GM12878 (cell line): ENCODE data around the gene RAB3IL1. TPM values are rescaled to one million over a fixed set of nuclear protein-coding genes. Genes with fewer than 3 reads are reported as not detected.
A peak's percentile ranks its signal among the peaks of the same experiment; 100 is the strongest.

Experiments used
- ATAC-seq: fragments of 200-7000 bp; cut with Tn5 transposase; 3 replicates; pipeline ENCODE4 v1.9.1; 2020; ENCODE audit warnings: mild to moderate bottlenecking, moderate library complexity
- BruUV-seq: library from RNA; stranded (reverse); fragments of 400-500 nt; replicated peaks from 2 replicates; lab custom pipeline; 2021; lab: Mats Ljungman, UMichigan
- CTCF ChIA-PET: fragments of 300-600 bp; sonication (Branson Sonifier 250); formaldehyde crosslinking; extraction: SDS; loops from one replicate; lab custom pipeline; 2021; ENCODE audit warnings: inconsistent platforms; lab: Yijun Ruan, JAX
- POLR2A ChIA-PET: fragments of 350-600 bp; formaldehyde crosslinking; extraction: SDS; loops from one replicate; lab custom pipeline; 2021; ENCODE audit warnings: inconsistent platforms; lab: Charles Lee
- RAD21 ChIA-PET: fragments of 300-600 bp; sonication (Branson Sonifier 250); formaldehyde crosslinking; loops from one replicate; lab custom pipeline; 2023; ENCODE audit warnings: antibody characterized with exemption; ENCODE audit not compliant: unreplicated experiment; lab: Charles Lee
- SMC1A ChIA-PET: fragments of 300-600 bp; sonication (Branson Sonifier 250); formaldehyde crosslinking; loops from one replicate; lab custom pipeline; 2023; ENCODE audit not compliant: unreplicated experiment, uncharacterized antibody; lab: Charles Lee
- DNase-seq: peaks from one replicate; pipeline ENCODE4 v3.0.0-alpha.2; 2011; ENCODE audit warnings: low read depth, low spot score
- FAIRE-seq: peaks from 3 replicates; lab custom pipeline; 2011; peaks lifted over from hg19 to GRCh38; lab: Jason Lieb, UNC
- H2AFZ ChIP-seq: 2 replicates; pipeline ENCODE4 v1.6.0; 2011; ENCODE audit warnings: low read depth, low read length, control low read depth; ENCODE audit not compliant: control insufficient read depth
- H3K27ac ChIP-seq: 2 replicates; pipeline ENCODE4 v1.5.1; 2011; ENCODE audit warnings: control low read depth; ENCODE audit not compliant: control insufficient read depth, insufficient read depth
- H3K27me3 ChIP-seq, 2 experiments: replicated peaks in 1 of 2; 2 replicates each; pipeline versions ENCODE4 v1.6.0 to v1.6.1; 2011; ENCODE audit warnings: low read length in 1 of 2; ENCODE audit not compliant: control insufficient read depth in 2 of 2, insufficient read depth in 2 of 2
- H3K36me3 ChIP-seq, 2 experiments: 2 replicates each; pipeline ENCODE4 v1.5.1; 2011; ENCODE audit warnings: low read length in 1 of 2; ENCODE audit not compliant: control insufficient read depth in 2 of 2, insufficient read depth in 2 of 2
- H3K4me1 ChIP-seq: 2 replicates; pipeline ENCODE4 v1.6.1; 2011; ENCODE audit warnings: mild to moderate bottlenecking, low read length, moderate library complexity, mixed read lengths; ENCODE audit not compliant: control insufficient read depth, insufficient read depth
- H3K4me2 ChIP-seq: 2 replicates; pipeline ENCODE4 v1.6.0; 2011; ENCODE audit warnings: control low read depth; ENCODE audit not compliant: control insufficient read depth, insufficient read depth
- H3K4me3 ChIP-seq: fragments of 200-600 bp; sonication (generic); 2 replicates; pipeline ENCODE4 v1.5.1; 2016
- H3K79me2 ChIP-seq: 2 replicates; pipeline ENCODE4 v1.6.0; 2011; ENCODE audit warnings: low read length; ENCODE audit not compliant: control insufficient read depth, insufficient read depth
- H3K9ac ChIP-seq: 2 replicates; pipeline ENCODE4 v1.8.0; 2011; ENCODE audit warnings: low read length, control low read depth, mixed read lengths; ENCODE audit not compliant: control insufficient read depth, insufficient read depth
- H3K9me3 ChIP-seq: replicated peaks from 3 replicates; pipeline ENCODE4 v1.5.1; 2011; ENCODE audit warnings: mild to moderate bottlenecking, low read length; ENCODE audit not compliant: control insufficient read depth, insufficient read depth
- H4K20me1 ChIP-seq: 2 replicates; pipeline ENCODE4 v1.6.0; 2011; ENCODE audit not compliant: control insufficient read depth, insufficient read depth
- EP300 ChIP-seq, 2 experiments: fragments of 150-350 bp in 1 of 2; IDR thresholded peaks; 2 replicates each; pipeline ENCODE4 v1.6.1; 2011 to 2012; ENCODE audit warnings: low read depth in 2 of 2, low read length in 2 of 2, borderline replicate concordance in 1 of 2, improper control_type of control experiment in 1 of 2, inconsistent platforms in 1 of 2; ENCODE audit not compliant: control insufficient read depth in 1 of 2
- KLF5 ChIP-seq: fragments of 450-650 bp; IDR thresholded peaks from 2 replicates; pipeline ENCODE4 v1.6.1; 2014; ENCODE audit warnings: mild to moderate bottlenecking; ENCODE audit not compliant: partially characterized antibody
- LARP7 ChIP-seq: fragments of 450-650 bp; IDR thresholded peaks from 2 replicates; pipeline ENCODE4 v1.6.1; 2017; ENCODE audit warnings: mild to moderate bottlenecking
- MTA3 ChIP-seq: IDR thresholded peaks from 2 replicates; pipeline ENCODE4 v1.6.1; 2012; ENCODE audit warnings: low read length, inconsistent platforms, borderline replicate concordance
- PML ChIP-seq: IDR thresholded peaks from 2 replicates; pipeline ENCODE4 v1.6.1; 2012; ENCODE audit warnings: low read length, inconsistent platforms
- WGBS: methylation state at CpG from one replicate; pipeline ENCODE4 v1.1.6; 2016; ENCODE audit warnings: low lambda C conversion rate; ENCODE audit not compliant: insufficient replicate concordance, insufficient coverage; ENCODE audit errors: missing lambda C conversion rate; 5-methylcytosine and 5-hydroxymethylcytosine counted together
- in situ Hi-C: fragments of 300-500 bp; cut with MboI; formaldehyde crosslinking; loops from 9 replicates; pipeline ENCODE4 v1.14.3; 2018; ENCODE audit warnings: mixed read lengths
- intact Hi-C: fragments of 100-400 bp; cut with micrococcal nuclease; formaldehyde crosslinking; loops from one replicate; pipeline ENCODE4 v1.14.2; 2022; ENCODE audit not compliant: unreplicated experiment
- polyA plus RNA-seq, 11 experiments: library from polyadenylated mRNA; depleted of rRNA in 4 of 11; unstranded in 6 of 11; stranded (reverse) in 5 of 11; fragments of >200 nt; fragmentation: Nextera tagmentation in 4 of 11; fragmentation: Illumina TruSeq in 1 of 11; extraction: Ambion mirVana in 4 of 11; extraction: Trizol in 1 of 11; gene quantifications; 1 replicate in 1 of 11; 2 replicates in 10 of 11; pipeline versions ENCODE4 v1.2.1 to v1.2.3, GENCODE V29; 2011 to 2016; ENCODE audit warnings: inconsistent platforms in 2 of 11, missing spikeins in 2 of 11, low read depth in 1 of 11
- total RNA-seq, 4 experiments: library from RNA; depleted of rRNA in 3 of 4; stranded (reverse); fragments of >200 nt in 3 of 4; fragmentation: Illumina TruSeq in 1 of 4; extraction: Trizol in 1 of 4; gene quantifications; 2 replicates each; pipeline versions ENCODE4 v1.2.1 to v1.2.3, GENCODE V29; 2013 to 2021
- TF ChIP-seq, protein P1 (sequence below): fragments of 450-650 bp; IDR thresholded peaks from 2 replicates; pipeline ENCODE4 v1.6.1; 2016; ENCODE audit warnings: mild to moderate bottlenecking, moderate library complexity, borderline replicate concordance
- TF ChIP-seq, protein P2 (sequence below), 3 experiments: IDR thresholded peaks in 2 of 3; conservative IDR thresholded peaks in 1 of 3; 2 replicates each; pipeline ENCODE4 v1.5.1; 2011; ENCODE audit warnings: low read depth in 3 of 3, low read length in 3 of 3, mild to moderate bottlenecking in 3 of 3, control low read depth in 2 of 3, moderate library complexity in 2 of 3, inconsistent platforms in 1 of 3, mixed read lengths in 1 of 3; ENCODE audit not compliant: control insufficient read depth in 2 of 3, insufficient read depth in 1 of 3; ENCODE audit errors: extremely low read depth in 1 of 3

RAB3IL1 gene
- total and polyA plus RNA-seq, 10 of the 15 experiments (the other 5 are each of a cell fraction or from before 2014, with no cell fraction given), result 0.04 TPM; not detected in 9

GRCh38 chr11:61850687-61851086 is 66.7 kb downstream of the RAB3IL1 start:
- Histone ChIP-seq H3K9me3 (no peaks in the 10 kb centered on the region), H4K20me1 (no peaks in the 10 kb centered on the region), H3K79me2 (no peaks in the 10 kb centered on the region), H3K27ac (no peak overlapping the region), H3K27me3 (no peaks in the 10 kb centered on the region), H3K4me1 (peaks cover 5% of the 10 kb centered on the region; the same call in 1 of the 2 replicates), H3K36me3 (peaks cover 21 to 52% of the 10 kb centered on the region in 2 experiments), H3K4me3 (no peak overlapping the region), H3K4me2 (no peak overlapping the region), H3K9ac (no peak overlapping the region), H2AFZ (no peak overlapping the region)
- ChIA-PET CTCF (no interaction called here), POLR2A (interaction anchor here (0.5 kb wide), 1 partner anchor 19 kb away, joined by 5 read pairs; no protein-coding TSS in a partner anchor), SMC1A (no interaction called here), RAD21 (no interaction called here)
- ATAC-seq (no peak), DNase-seq (no peak), FAIRE-seq (no peak)
- intact Hi-C loops (no loop called here), in situ Hi-C loops (no loop called here)
- TF ChIP-seq LARP7, result no peak
- TF ChIP-seq PML, result no peak
- no peak for TF ChIP-seq MTA3
- WGBS, result 97% methylated on average over 7 of the region's 7 CpGs
- TSS peak; percentile 24 for BruUV-seq

GRCh38 chr11:61848631-61849030 is 68.7 kb downstream of the RAB3IL1 start:
- 82% methylated on average over 9 of the region's 9 CpGs for WGBS
- FAIRE-seq (no peak), ATAC-seq (no peak), DNase-seq (no peak)
- Histone ChIP-seq H2AFZ (no peak overlapping the region), H3K4me1 (peaks cover 5% of the 10 kb centered on the region; the same call in 1 of the 2 replicates), H3K4me3 (no peak overlapping the region), H4K20me1 (no peaks in the 10 kb centered on the region), H3K9ac (no peak overlapping the region), H3K4me2 (no peak overlapping the region), H3K36me3 (peaks cover 14 to 42% of the 10 kb centered on the region in 2 experiments), H3K27ac (no peak overlapping the region), H3K79me2 (no peaks in the 10 kb centered on the region), H3K27me3 (no peaks in the 10 kb centered on the region), H3K9me3 (no peaks in the 10 kb centered on the region)
- ChIA-PET RAD21 (no interaction called here), CTCF (interaction anchor here (0.6 to 1.0 kb wide), 3 partner anchors 52 to 496 kb away, joined by 3 read pairs; no protein-coding TSS in a partner anchor), POLR2A (no interaction called here), SMC1A (interaction anchor here (1.2 to 1.6 kb wide), 2 partner anchors 13 to 51 kb away, joined by 3 to 8 read pairs; no protein-coding TSS in a partner anchor)
- in situ Hi-C loops, result no loop called here
- no TSS peak for BruUV-seq
- intact Hi-C loops, result no loop called here
- TF ChIP-seq, protein P1, sequence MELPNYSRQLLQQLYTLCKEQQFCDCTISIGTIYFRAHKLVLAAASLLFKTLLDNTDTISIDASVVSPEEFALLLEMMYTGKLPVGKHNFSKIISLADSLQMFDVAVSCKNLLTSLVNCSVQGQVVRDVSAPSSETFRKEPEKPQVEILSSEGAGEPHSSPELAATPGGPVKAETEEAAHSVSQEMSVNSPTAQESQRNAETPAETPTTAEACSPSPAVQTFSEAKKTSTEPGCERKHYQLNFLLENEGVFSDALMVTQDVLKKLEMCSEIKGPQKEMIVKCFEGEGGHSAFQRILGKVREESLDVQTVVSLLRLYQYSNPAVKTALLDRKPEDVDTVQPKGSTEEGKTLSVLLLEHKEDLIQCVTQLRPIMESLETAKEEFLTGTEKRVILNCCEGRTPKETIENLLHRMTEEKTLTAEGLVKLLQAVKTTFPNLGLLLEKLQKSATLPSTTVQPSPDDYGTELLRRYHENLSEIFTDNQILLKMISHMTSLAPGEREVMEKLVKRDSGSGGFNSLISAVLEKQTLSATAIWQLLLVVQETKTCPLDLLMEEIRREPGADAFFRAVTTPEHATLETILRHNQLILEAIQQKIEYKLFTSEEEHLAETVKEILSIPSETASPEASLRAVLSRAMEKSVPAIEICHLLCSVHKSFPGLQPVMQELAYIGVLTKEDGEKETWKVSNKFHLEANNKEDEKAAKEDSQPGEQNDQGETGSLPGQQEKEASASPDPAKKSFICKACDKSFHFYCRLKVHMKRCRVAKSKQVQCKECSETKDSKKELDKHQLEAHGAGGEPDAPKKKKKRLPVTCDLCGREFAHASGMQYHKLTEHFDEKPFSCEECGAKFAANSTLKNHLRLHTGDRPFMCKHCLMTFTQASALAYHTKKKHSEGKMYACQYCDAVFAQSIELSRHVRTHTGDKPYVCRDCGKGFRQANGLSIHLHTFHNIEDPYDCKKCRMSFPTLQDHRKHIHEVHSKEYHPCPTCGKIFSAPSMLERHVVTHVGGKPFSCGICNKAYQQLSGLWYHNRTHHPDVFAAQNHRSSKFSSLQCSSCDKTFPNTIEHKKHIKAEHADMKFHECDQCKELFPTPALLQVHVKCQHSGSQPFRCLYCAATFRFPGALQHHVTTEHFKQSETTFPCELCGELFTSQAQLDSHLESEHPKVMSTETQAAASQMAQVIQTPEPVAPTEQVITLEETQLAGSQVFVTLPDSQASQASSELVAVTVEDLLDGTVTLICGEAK, result no peak
- TF ChIP-seq KLF5 (no peak), EP300 (IDR thresholded peaks at IDR 0.05; ENCODE audit: borderline replicate concordance in 1 of 2, control insufficient read depth in 1 of 2, low read depth in 2 of 2, low read length in 2 of 2) (no peak)
- TF ChIP-seq, protein P2, sequence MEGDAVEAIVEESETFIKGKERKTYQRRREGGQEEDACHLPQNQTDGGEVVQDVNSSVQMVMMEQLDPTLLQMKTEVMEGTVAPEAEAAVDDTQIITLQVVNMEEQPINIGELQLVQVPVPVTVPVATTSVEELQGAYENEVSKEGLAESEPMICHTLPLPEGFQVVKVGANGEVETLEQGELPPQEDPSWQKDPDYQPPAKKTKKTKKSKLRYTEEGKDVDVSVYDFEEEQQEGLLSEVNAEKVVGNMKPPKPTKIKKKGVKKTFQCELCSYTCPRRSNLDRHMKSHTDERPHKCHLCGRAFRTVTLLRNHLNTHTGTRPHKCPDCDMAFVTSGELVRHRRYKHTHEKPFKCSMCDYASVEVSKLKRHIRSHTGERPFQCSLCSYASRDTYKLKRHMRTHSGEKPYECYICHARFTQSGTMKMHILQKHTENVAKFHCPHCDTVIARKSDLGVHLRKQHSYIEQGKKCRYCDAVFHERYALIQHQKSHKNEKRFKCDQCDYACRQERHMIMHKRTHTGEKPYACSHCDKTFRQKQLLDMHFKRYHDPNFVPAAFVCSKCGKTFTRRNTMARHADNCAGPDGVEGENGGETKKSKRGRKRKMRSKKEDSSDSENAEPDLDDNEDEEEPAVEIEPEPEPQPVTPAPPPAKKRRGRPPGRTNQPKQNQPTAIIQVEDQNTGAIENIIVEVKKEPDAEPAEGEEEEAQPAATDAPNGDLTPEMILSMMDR (IDR thresholded peaks at IDR 0.05 in 2 of 3, conservative IDR thresholded peaks at IDR 0.05 in 1 of 3; ENCODE audit: control insufficient read depth in 2 of 3, extremely low read depth in 1 of 3, insufficient read depth in 1 of 3, low read depth in 3 of 3, low read length in 3 of 3), result no peak
